ENCODE measurements around the gene SUSD1.

SUSD1 gene

GRCh38 chr9:112174965-112175795 lies at the start of gene SUSD1:
TSS of gene SUSD1 (minus strand) at chr9:112175297. CDS start at chr9:112175235, 62 bp downstream.
- H3K36me3 ChIP-seq (ENCODE audit: control insufficient read depth in 2 of 2, insufficient read depth in 1 of 2, low read length in 2 of 2), result no peaks in the 10 kb centered on the region
- no peaks in the 10 kb centered on the region for H3K4me1 ChIP-seq (ENCODE audit: control insufficient read depth, insufficient read depth, low read length)
- H3K4me3 ChIP-seq (ENCODE audit: low read depth, low read length), result peak within 1 kb of the TSS; percentile 45
- H3K27ac ChIP-seq (ENCODE audit: extremely low read depth, low read depth, low read length), result peak within 1 kb of the TSS; percentile 90; the same call in 1 of the 2 replicates
- ChIA-PET POLR2A (interaction anchor here (1.0 kb wide), 2 partner anchors 19 to 204 kb away, joined by 3 read pairs; partner anchors contain the start of gene HSDL2), CTCF (interaction anchor here (0.6 to 1.3 kb wide), 4 partner anchors 11 to 619 kb away, joined by 3 to 5 read pairs (median 4); no protein-coding TSS in a partner anchor)
- TF ChIP-seq ZNF777 (tag by site-specific recombination; IDR thresholded peaks at IDR 0.05; ENCODE audit: borderline replicate concordance), result peak; percentile 52; the same call in 1 of the 2 replicates
- TF ChIP-seq ZNF433 (tag by site-specific recombination; IDR thresholded peaks at IDR 0.05; ENCODE audit: low read depth), result no peak
- TF ChIP-seq GLIS2 (tag by site-specific recombination; IDR thresholded peaks at IDR 0.05), result peak; percentile 66; the same call in 1 of the 2 replicates
- TF ChIP-seq GLIS1 (tag by site-specific recombination; IDR thresholded peaks at IDR 0.05), result peak; percentile 7; the same call in 1 of the 2 replicates
- peak; percentile 4; the same call in 1 of the 2 replicates for TF ChIP-seq ZNF561 (tag by site-specific recombination; IDR thresholded peaks at IDR 0.05; ENCODE audit: borderline replicate concordance)
- TF ChIP-seq ZNF398 (tag by site-specific recombination; IDR thresholded peaks at IDR 0.05), result 0 out of 2 replicates have a peak, but pooled peaks have one; percentile 8
- no peak for TF ChIP-seq ZNF610 (tag by site-specific recombination; IDR thresholded peaks at IDR 0.05; ENCODE audit: borderline replicate concordance)
- peak; percentile 77 for TF ChIP-seq ZNF335 (tag by site-specific recombination; conservative IDR thresholded peaks at IDR 0.05)
- TF ChIP-seq OSR2 (tag by site-specific recombination; IDR thresholded peaks at IDR 0.05), result no peak
- peak; percentile 72 for TF ChIP-seq ZBTB20 (tag by site-specific recombination; IDR thresholded peaks at IDR 0.05)
- peak; percentile 30; the same call in 1 of the 2 replicates for TF ChIP-seq ZNF423 (tag by site-specific recombination; IDR thresholded peaks at IDR 0.05)
- TF ChIP-seq, protein P1, sequence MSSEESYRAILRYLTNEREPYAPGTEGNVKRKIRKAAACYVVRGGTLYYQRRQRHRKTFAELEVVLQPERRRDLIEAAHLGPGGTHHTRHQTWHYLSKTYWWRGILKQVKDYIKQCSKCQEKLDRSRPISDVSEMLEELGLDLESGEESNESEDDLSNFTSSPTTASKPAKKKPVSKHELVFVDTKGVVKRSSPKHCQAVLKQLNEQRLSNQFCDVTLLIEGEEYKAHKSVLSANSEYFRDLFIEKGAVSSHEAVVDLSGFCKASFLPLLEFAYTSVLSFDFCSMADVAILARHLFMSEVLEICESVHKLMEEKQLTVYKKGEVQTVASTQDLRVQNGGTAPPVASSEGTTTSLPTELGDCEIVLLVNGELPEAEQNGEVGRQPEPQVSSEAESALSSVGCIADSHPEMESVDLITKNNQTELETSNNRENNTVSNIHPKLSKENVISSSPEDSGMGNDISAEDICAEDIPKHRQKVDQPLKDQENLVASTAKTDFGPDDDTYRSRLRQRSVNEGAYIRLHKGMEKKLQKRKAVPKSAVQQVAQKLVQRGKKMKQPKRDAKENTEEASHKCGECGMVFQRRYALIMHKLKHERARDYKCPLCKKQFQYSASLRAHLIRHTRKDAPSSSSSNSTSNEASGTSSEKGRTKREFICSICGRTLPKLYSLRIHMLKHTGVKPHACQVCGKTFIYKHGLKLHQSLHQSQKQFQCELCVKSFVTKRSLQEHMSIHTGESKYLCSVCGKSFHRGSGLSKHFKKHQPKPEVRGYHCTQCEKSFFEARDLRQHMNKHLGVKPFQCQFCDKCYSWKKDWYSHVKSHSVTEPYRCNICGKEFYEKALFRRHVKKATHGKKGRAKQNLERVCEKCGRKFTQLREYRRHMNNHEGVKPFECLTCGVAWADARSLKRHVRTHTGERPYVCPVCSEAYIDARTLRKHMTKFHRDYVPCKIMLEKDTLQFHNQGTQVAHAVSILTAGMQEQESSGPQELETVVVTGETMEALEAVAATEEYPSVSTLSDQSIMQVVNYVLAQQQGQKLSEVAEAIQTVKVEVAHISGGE (tag by site-specific recombination; conservative IDR thresholded peaks at IDR 0.05; ENCODE audit: low read depth), result 0 out of 2 replicates have a peak, but pooled peaks have one; percentile 23
- TF ChIP-seq KLF10 (tag by site-specific recombination; IDR thresholded peaks at IDR 0.05), result no peak
- no peak for TF ChIP-seq ZNF621 (tag by site-specific recombination; IDR thresholded peaks at IDR 0.05)
- peak; percentile 56 for TF ChIP-seq ZBTB26 (tag by site-specific recombination; optimal IDR thresholded peaks at IDR 0.05)
- peak; percentile 70 for TF ChIP-seq ZIC2 (tag by site-specific recombination; IDR thresholded peaks at IDR 0.05)
- no peaks in the 10 kb centered on the region for H3K9me3 ChIP-seq (ENCODE audit: control insufficient read depth, insufficient read depth, low read depth, low read length)

Data from HEK293 (cell line).